ENCODE measurements around the gene GCM1. TPM values are rescaled to one million over a fixed set of nuclear protein-coding genes. Genes with fewer than 3 reads are reported as not detected.

GCM1 gene, protein sequence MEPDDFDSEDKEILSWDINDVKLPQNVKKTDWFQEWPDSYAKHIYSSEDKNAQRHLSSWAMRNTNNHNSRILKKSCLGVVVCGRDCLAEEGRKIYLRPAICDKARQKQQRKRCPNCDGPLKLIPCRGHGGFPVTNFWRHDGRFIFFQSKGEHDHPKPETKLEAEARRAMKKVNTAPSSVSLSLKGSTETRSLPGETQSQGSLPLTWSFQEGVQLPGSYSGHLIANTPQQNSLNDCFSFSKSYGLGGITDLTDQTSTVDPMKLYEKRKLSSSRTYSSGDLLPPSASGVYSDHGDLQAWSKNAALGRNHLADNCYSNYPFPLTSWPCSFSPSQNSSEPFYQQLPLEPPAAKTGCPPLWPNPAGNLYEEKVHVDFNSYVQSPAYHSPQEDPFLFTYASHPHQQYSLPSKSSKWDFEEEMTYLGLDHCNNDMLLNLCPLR
- total RNA-seq, result under 1 TPM in 1 of 4 donors, not detected in 3; 0.36 TPM

DNA sequence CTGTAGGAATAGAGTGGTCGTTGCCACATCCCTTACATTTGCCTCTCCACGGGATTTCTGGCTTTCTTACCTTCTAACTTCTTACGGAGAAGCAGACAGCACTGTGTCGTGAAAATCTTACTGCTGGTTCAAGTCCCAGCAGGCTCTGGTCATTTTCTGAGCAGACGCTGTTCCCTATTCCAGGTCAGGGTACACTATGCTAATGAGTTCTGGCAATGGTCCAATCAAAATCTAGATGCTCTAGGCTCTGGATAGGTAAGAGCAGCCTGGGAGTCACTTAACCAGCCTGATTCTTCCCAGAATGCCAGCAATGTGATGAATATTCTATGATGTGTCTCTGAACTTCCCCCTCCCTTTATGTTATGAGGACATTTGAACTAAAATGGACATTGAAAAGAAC lies at the start of gene GCM1:
TSS of gene GCM1 (minus strand) at position 158 of the 400 bp plus-strand sequence. CDS start 3,209 bp downstream, outside the sequence.
- TF ChIP-seq, protein P1, sequence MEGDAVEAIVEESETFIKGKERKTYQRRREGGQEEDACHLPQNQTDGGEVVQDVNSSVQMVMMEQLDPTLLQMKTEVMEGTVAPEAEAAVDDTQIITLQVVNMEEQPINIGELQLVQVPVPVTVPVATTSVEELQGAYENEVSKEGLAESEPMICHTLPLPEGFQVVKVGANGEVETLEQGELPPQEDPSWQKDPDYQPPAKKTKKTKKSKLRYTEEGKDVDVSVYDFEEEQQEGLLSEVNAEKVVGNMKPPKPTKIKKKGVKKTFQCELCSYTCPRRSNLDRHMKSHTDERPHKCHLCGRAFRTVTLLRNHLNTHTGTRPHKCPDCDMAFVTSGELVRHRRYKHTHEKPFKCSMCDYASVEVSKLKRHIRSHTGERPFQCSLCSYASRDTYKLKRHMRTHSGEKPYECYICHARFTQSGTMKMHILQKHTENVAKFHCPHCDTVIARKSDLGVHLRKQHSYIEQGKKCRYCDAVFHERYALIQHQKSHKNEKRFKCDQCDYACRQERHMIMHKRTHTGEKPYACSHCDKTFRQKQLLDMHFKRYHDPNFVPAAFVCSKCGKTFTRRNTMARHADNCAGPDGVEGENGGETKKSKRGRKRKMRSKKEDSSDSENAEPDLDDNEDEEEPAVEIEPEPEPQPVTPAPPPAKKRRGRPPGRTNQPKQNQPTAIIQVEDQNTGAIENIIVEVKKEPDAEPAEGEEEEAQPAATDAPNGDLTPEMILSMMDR (IDR thresholded peaks at IDR 0.05), result no peak
- ATAC-seq (ENCODE audit: low FRiP score) (no peak), DNase-seq (ENCODE audit: low spot score) (no peak)

DNA sequence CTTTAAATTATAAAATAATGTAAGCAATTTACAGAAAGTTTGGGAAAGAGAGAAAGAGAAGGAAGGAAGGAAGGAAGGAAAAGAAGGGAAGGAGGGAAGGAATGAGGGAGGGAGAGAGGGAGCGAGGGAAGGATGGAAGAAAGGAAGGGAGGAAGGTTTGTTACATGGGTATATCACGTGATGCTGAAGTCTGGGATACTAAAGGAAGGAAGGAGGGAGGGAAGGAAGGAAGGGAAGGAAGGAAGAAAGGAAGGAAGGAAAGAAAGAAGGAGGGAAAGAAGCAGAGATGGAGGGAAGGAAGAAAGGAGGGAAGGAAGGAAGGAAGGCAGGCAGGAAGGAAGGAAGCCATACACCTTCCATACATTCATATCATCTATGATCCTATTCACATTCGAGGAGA lies 48.9 kb upstream of the GCM1 start:
- DNase-seq (ENCODE audit: low spot score), result no peak
- no peak for ATAC-seq (ENCODE audit: low FRiP score)

DNA sequence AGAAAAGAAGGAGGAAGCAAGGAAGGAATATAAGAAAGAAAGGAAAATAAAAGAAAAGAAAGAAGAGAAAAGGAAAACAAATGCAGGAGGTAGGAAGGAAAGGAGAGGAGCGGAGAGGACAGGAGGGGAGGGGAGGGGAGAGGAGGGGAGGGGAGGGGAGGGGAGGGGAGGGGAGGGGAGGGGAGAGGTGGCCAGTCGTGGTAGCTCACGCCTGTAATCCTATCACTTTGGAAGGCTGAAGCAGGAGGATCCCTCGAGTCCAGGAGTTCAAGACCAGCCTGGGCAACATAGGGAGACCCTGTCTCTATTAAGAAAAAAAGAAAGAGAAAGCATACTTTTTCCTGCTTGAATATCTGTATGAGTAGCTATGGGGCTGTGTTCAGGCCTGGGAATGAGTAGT lies 46.4 kb upstream of the GCM1 start:
- DNase-seq (ENCODE audit: low spot score) (no peak), ATAC-seq (ENCODE audit: low FRiP score) (no peak)
- TF ChIP-seq, protein P1 (IDR thresholded peaks at IDR 0.05), result no peak

More for the DNA sequence above, 48.9 kb upstream of the GCM1 start:
- TF ChIP-seq, protein P1 (IDR thresholded peaks at IDR 0.05), result no peak

DNA sequence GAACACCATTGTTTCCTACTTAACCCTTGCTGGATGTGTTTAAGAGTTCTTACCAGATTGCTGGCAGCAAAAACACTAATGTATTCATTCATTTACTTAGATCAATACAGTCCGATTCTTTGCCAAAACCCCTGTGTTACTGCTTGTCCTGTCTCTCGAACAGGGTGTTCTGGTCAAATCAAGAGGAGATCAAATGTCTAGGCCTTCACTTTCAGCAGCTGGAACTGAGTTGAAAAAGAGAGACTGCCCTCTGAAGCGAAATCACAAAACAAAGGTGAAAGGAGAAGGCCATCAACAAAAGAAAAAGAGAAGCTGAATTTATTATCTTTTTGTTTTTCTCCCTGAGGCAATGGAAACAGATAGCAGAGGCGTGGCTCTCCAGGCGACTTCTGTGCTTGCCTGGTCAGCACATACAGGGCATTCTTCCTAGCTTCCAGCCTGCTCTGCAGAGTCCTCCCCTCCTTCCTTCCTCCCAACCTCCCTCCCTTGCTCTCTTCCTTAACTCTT lies 44.1 kb upstream of the GCM1 start:
- DNase-seq (ENCODE audit: low spot score) (no peak), ATAC-seq (ENCODE audit: low FRiP score) (no peak)
- TF ChIP-seq, protein P1 (IDR thresholded peaks at IDR 0.05), result no peak

DNA sequence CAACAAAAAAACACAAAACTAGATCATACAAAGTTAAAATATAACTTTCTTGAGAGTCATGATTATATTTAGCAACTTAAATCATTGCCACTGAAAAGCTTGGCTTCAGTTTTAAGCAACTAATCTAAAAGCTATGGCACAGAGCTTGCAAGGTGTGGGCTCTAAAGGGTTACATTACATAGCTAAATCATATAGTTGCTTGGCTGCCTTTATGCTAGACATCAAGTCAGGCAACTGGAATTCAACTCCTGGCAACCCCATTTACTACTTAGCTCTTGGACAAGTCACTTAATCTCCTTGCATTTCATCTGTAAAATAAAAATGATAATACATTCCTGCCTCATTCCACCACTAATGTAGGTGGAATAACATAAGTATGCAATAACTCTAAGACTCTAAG lies 40.9 kb upstream of the GCM1 start:
- TF ChIP-seq, protein P1 (IDR thresholded peaks at IDR 0.05), result no peak
- DNase-seq (ENCODE audit: low spot score) (no peak), ATAC-seq (ENCODE audit: low FRiP score) (no peak)

GRCh38 chr6:53188833-53189232 lies 40.2 kb upstream of the GCM1 start:
- DNase-seq (ENCODE audit: low spot score) (no peak), ATAC-seq (ENCODE audit: low FRiP score) (no peak)
- TF ChIP-seq, protein P1 (IDR thresholded peaks at IDR 0.05), result no peak

DNA sequence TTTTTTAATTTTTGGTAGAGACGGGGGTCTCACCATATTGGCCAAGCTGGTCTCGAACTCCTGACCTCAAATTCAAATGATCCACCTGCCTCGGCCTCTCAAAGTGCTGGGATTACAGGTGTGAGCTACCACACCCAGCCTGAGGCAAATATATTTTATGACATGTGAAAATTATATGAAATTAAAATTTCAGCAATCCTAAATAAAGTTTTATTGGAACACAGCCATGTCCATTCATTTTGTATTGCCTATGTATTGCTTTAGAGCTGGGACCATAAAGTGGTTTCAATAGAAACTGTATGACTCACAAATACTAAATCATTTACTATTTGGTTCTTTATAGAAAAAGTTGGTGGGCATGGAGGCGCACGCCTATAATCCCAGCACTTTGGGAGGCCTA lies 32.0 kb upstream of the GCM1 start:
- TF ChIP-seq, protein P1 (IDR thresholded peaks at IDR 0.05), result no peak
- DNase-seq (ENCODE audit: low spot score) (no peak), ATAC-seq (ENCODE audit: low FRiP score) (no peak)

All from omental fat pad (tissue), 4 donors.